Activated T-cell treated with anti-CD3 and anti-CD28 coated beads, Interleukin-2, amount 50 U/mL, for 4 hours (primary cell): ENCODE results near the gene JARID2. TPM values are rescaled to one million over a fixed set of nuclear protein-coding genes. Genes with fewer than 3 reads are reported as not detected.

Experiments
- ATAC-seq, 2 donors: fragments of 200-7000 bp; cut with Tn5 transposase; one replicate each; pipeline ENCODE4 v1.10.0; 2021
- DNase-seq: peaks from one replicate; pipeline ENCODE4 v3.0.0-alpha.2; 2020
- H3K27me3 Mint-ChIP-seq: one replicate; pipeline ENCODE4 v1.8.0; 2021; ENCODE audit warnings: low read depth, mixed read lengths
- H3K36me3 Mint-ChIP-seq: one replicate; pipeline ENCODE4 v1.8.0; 2022; ENCODE audit warnings: mixed read lengths; ENCODE audit not compliant: insufficient read depth
- H3K4me1 Mint-ChIP-seq: one replicate; pipeline ENCODE4 v1.8.0; 2021; ENCODE audit warnings: low read depth, mixed read lengths
- H3K4me3 Mint-ChIP-seq: one replicate; pipeline ENCODE4 v1.8.0; 2021; ENCODE audit warnings: mild to moderate bottlenecking, moderate library complexity, mixed read lengths
- H3K9me3 Mint-ChIP-seq: one replicate; pipeline ENCODE4 v1.8.0; 2021; ENCODE audit warnings: mixed read lengths
- total RNA-seq, 3 donors: library from RNA; stranded (reverse); gene quantifications; one replicate each; pipeline ENCODE4 v1.2.1, GENCODE V29; 2021

Gene JARID2
- total RNA-seq, 3 donors from 2014 or later, result 32.6 to 43.6 (median 37.2) TPM

- no peak overlapping the region for H3K4me3 Mint-ChIP-seq
- H3K36me3 Mint-ChIP-seq, result peaks cover 31% of the 10 kb centered on the region
- DNase-seq (no peak), ATAC-seq (no peak)
- peaks cover 53% of the 10 kb centered on the region for H3K4me1 Mint-ChIP-seq
- H3K9me3 Mint-ChIP-seq, result no peaks in the 10 kb centered on the region
- H3K27me3 Mint-ChIP-seq, result no peaks in the 10 kb centered on the region
Observed at GRCh38 chr6:15480525-15480924, 234.7 kb downstream of the JARID2 start.

- peaks cover 55% of the 10 kb centered on the region for H3K4me1 Mint-ChIP-seq
- ATAC-seq, result peak; percentile 88 to 89
Observed at GRCh38 chr6:15481390-15482291, 235.8 kb downstream of the JARID2 start.

GRCh38 chr6:15483060-15483459 is 237.2 kb downstream of the JARID2 start:
- H3K4me1 Mint-ChIP-seq, result peaks cover 48% of the 10 kb centered on the region
- DNase-seq (no peak), ATAC-seq (peak in 1 of 2 donors; percentile 36)
- H3K36me3 Mint-ChIP-seq, result peaks cover 33% of the 10 kb centered on the region
- H3K27me3 Mint-ChIP-seq, result no peaks in the 10 kb centered on the region
- H3K4me3 Mint-ChIP-seq, result no peak overlapping the region
- no peaks in the 10 kb centered on the region for H3K9me3 Mint-ChIP-seq

More at GRCh38 chr6:15481390-15482291, 235.8 kb downstream of the JARID2 start:
- no peaks in the 10 kb centered on the region for H3K27me3 Mint-ChIP-seq
- H3K36me3 Mint-ChIP-seq, result peaks cover 26% of the 10 kb centered on the region
- DNase-seq, result peak; percentile 28
- no peaks in the 10 kb centered on the region for H3K9me3 Mint-ChIP-seq
- H3K4me3 Mint-ChIP-seq, result no peak overlapping the region

- Mint-ChIP-seq H3K9me3 (no peaks in the 10 kb centered on the region), H3K4me1 (peaks cover 45% of the 10 kb centered on the region), H3K27me3 (no peaks in the 10 kb centered on the region), H3K4me3 (no peak overlapping the region), H3K36me3 (peaks cover 36% of the 10 kb centered on the region)
- no peak for ATAC-seq
- no peak for DNase-seq
Observed at GRCh38 chr6:15484140-15484539, 238.3 kb downstream of the JARID2 start.

- Mint-ChIP-seq H3K36me3 (peaks cover 38% of the 10 kb centered on the region), H3K9me3 (no peaks in the 10 kb centered on the region), H3K4me3 (no peak overlapping the region), H3K4me1 (peaks cover 42% of the 10 kb centered on the region), H3K27me3 (no peaks in the 10 kb centered on the region)
- ATAC-seq, result no peak
- DNase-seq, result no peak
Observed at GRCh38 chr6:15484821-15485220, 239.0 kb downstream of the JARID2 start.

GRCh38 chr6:15485936-15486335 is 240.1 kb downstream of the JARID2 start:
- DNase-seq, result no peak
- H3K9me3 Mint-ChIP-seq, result no peaks in the 10 kb centered on the region
- peaks cover 43% of the 10 kb centered on the region for H3K4me1 Mint-ChIP-seq
- no peak overlapping the region for H3K4me3 Mint-ChIP-seq
- no peaks in the 10 kb centered on the region for H3K27me3 Mint-ChIP-seq
- peaks cover 35% of the 10 kb centered on the region for H3K36me3 Mint-ChIP-seq
- ATAC-seq, result no peak

GRCh38 chr6:15487262-15487661 is 241.4 kb downstream of the JARID2 start:
- no peak for DNase-seq
- Mint-ChIP-seq H3K27me3 (no peaks in the 10 kb centered on the region), H3K4me1 (peaks cover 39% of the 10 kb centered on the region), H3K36me3 (peaks cover 30% of the 10 kb centered on the region), H3K9me3 (no peaks in the 10 kb centered on the region), H3K4me3 (no peak overlapping the region)
- no peak for ATAC-seq

GRCh38 chr6:15489261-15489962 is 243.5 kb downstream of the JARID2 start:
- no peaks in the 10 kb centered on the region for H3K27me3 Mint-ChIP-seq
- no peaks in the 10 kb centered on the region for H3K9me3 Mint-ChIP-seq
- H3K4me1 Mint-ChIP-seq, result peaks cover 33% of the 10 kb centered on the region
- DNase-seq (no peak), ATAC-seq (no peak)
- H3K4me3 Mint-ChIP-seq, result no peak overlapping the region
- H3K36me3 Mint-ChIP-seq, result peaks cover 35% of the 10 kb centered on the region

- Mint-ChIP-seq H3K27me3 (no peaks in the 10 kb centered on the region), H3K4me1 (peaks cover 29% of the 10 kb centered on the region), H3K9me3 (no peaks in the 10 kb centered on the region), H3K36me3 (peaks cover 36% of the 10 kb centered on the region), H3K4me3 (no peak overlapping the region)
- DNase-seq, result no peak
- no peak for ATAC-seq
Observed at GRCh38 chr6:15490242-15491100, 244.6 kb downstream of the JARID2 start.

- ATAC-seq (peak; percentile 80 to 82), DNase-seq (peak; percentile 64)
- Mint-ChIP-seq H3K36me3 (peaks cover 44% of the 10 kb centered on the region), H3K9me3 (no peaks in the 10 kb centered on the region), H3K4me1 (peaks cover 24% of the 10 kb centered on the region), H3K27me3 (no peaks in the 10 kb centered on the region), H3K4me3 (no peak overlapping the region)
Observed at GRCh38 chr6:15491255-15491985, 245.6 kb downstream of the JARID2 start.

- H3K9me3 Mint-ChIP-seq, result no peaks in the 10 kb centered on the region
- ATAC-seq, result no peak
- peaks cover 24% of the 10 kb centered on the region for H3K4me1 Mint-ChIP-seq
- peaks cover 39% of the 10 kb centered on the region for H3K36me3 Mint-ChIP-seq
- DNase-seq, result no peak
- H3K27me3 Mint-ChIP-seq, result no peaks in the 10 kb centered on the region
- H3K4me3 Mint-ChIP-seq, result no peak overlapping the region
Observed at GRCh38 chr6:15491986-15492269, 246.1 kb downstream of the JARID2 start.

- Mint-ChIP-seq H3K4me3 (no peak overlapping the region), H3K36me3 (peaks cover 36% of the 10 kb centered on the region), H3K4me1 (peaks cover 24% of the 10 kb centered on the region), H3K9me3 (no peaks in the 10 kb centered on the region), H3K27me3 (no peaks in the 10 kb centered on the region)
- ATAC-seq (no peak), DNase-seq (no peak)
Observed at GRCh38 chr6:15493437-15494168, 247.7 kb downstream of the JARID2 start.

- ATAC-seq (no peak), DNase-seq (no peak)
- peaks cover 38% of the 10 kb centered on the region for H3K36me3 Mint-ChIP-seq
- H3K9me3 Mint-ChIP-seq, result no peaks in the 10 kb centered on the region
- peaks cover 19% of the 10 kb centered on the region for H3K4me1 Mint-ChIP-seq
- no peak overlapping the region for H3K4me3 Mint-ChIP-seq
- H3K27me3 Mint-ChIP-seq, result no peaks in the 10 kb centered on the region
Observed at GRCh38 chr6:15495375-15495901, 249.6 kb downstream of the JARID2 start.
